HEK293 (cell line): ENCODE measurements around the gene P2RX2.

Experiments used
- HOXA7 ChIP-seq: sonication (generic); formaldehyde crosslinking; IDR thresholded peaks from 2 replicates; pipeline ENCODE4 v1.8.1; 2022; ENCODE audit warnings: missing genetic modification reagents, borderline replicate concordance
- HOXD13 ChIP-seq: sonication (generic); formaldehyde crosslinking; IDR thresholded peaks from 2 replicates; pipeline ENCODE4 v1.8.0; 2022; ENCODE audit warnings: missing genetic modification reagents, borderline replicate concordance
- KLF1 ChIP-seq: fragments of 450-650 bp; formaldehyde crosslinking; IDR thresholded peaks from 2 replicates; pipeline ENCODE4 v1.5.1; 2016; ENCODE audit warnings: missing biosample characterization, missing genetic modification characterization
- MEIS1 ChIP-seq: sonication (generic); formaldehyde crosslinking; IDR thresholded peaks from 2 replicates; pipeline ENCODE4 v1.8.1; 2022; ENCODE audit warnings: missing genetic modification reagents, mild to moderate bottlenecking, borderline replicate concordance
- OVOL3 ChIP-seq: fragments of 450-650 bp; formaldehyde crosslinking; IDR thresholded peaks from 2 replicates; pipeline ENCODE4 v1.5.1; 2016; ENCODE audit warnings: missing biosample characterization, missing genetic modification characterization
- PATZ1 ChIP-seq: fragments of 450-650 bp; formaldehyde crosslinking; IDR thresholded peaks from 2 replicates; pipeline ENCODE4 v1.5.1; 2016; ENCODE audit warnings: missing biosample characterization, missing genetic modification characterization
- PRDM1 ChIP-seq: fragments of 450-650 bp; formaldehyde crosslinking; IDR thresholded peaks from 2 replicates; pipeline ENCODE4; 2016; ENCODE audit warnings: missing biosample characterization, missing genetic modification characterization
- REST ChIP-seq: fragments of 450-650 bp; formaldehyde crosslinking; IDR thresholded peaks from 2 replicates; pipeline ENCODE4 v1.5.1; 2016; ENCODE audit warnings: missing biosample characterization, missing genetic modification characterization
- SCRT2 ChIP-seq: fragments of 450-650 bp; formaldehyde crosslinking; IDR thresholded peaks from 2 replicates; pipeline ENCODE4 v1.5.1; 2016; ENCODE audit warnings: missing biosample characterization, missing genetic modification characterization
- SP7 ChIP-seq: fragments of 450-650 bp; formaldehyde crosslinking; IDR thresholded peaks from 2 replicates; pipeline ENCODE4 v1.5.1; 2016; ENCODE audit warnings: missing biosample characterization, missing genetic modification characterization
- ZBTB7A ChIP-seq: fragments of 450-650 bp; formaldehyde crosslinking; IDR thresholded peaks from 2 replicates; pipeline ENCODE4 v1.5.1; 2016; ENCODE audit warnings: low read depth, missing biosample characterization, missing genetic modification characterization
- ZNF114 ChIP-seq: fragments of 450-650 bp; formaldehyde crosslinking; IDR thresholded peaks from 2 replicates; pipeline ENCODE4 v1.5.0; 2017; ENCODE audit warnings: missing biosample characterization, missing genetic modification characterization
- ZNF146 ChIP-seq: fragments of 450-650 bp; formaldehyde crosslinking; IDR thresholded peaks from 2 replicates; pipeline ENCODE4 v1.5.1; 2016; ENCODE audit warnings: missing biosample characterization, missing genetic modification characterization
- ZNF148 ChIP-seq: fragments of 450-650 bp; formaldehyde crosslinking; IDR thresholded peaks from 2 replicates; pipeline ENCODE4 v1.5.0; 2017; ENCODE audit warnings: missing biosample characterization, missing genetic modification characterization, borderline replicate concordance
- ZNF157 ChIP-seq: fragments of 450-650 bp; formaldehyde crosslinking; IDR thresholded peaks from 2 replicates; pipeline ENCODE4 v1.5.1; 2016; ENCODE audit warnings: missing biosample characterization, missing genetic modification characterization
- ZNF24 ChIP-seq: fragments of 450-650 bp; formaldehyde crosslinking; IDR thresholded peaks from 2 replicates; pipeline ENCODE4 v1.5.1; 2016; ENCODE audit warnings: missing biosample characterization, missing genetic modification characterization
- ZNF311 ChIP-seq: fragments of 450-650 bp; formaldehyde crosslinking; IDR thresholded peaks from 2 replicates; pipeline ENCODE4 v1.5.1; 2017; ENCODE audit warnings: missing biosample characterization, missing genetic modification characterization, borderline replicate concordance
- ZNF341 ChIP-seq: fragments of 450-650 bp; formaldehyde crosslinking; IDR thresholded peaks from 2 replicates; pipeline ENCODE4; 2016; ENCODE audit warnings: low read depth, missing biosample characterization, missing genetic modification characterization
- ZNF37A ChIP-seq: fragments of 450-650 bp; IDR thresholded peaks from 2 replicates; pipeline ENCODE4 v1.5.1; 2018; ENCODE audit warnings: missing biosample characterization, missing genetic modification characterization
- ZNF394 ChIP-seq: fragments of 450-650 bp; formaldehyde crosslinking; IDR thresholded peaks from 2 replicates; pipeline ENCODE4 v1.5.1; 2016; ENCODE audit warnings: missing biosample characterization, missing genetic modification characterization, mild to moderate bottlenecking, moderate library complexity, borderline replicate concordance
- ZNF510 ChIP-seq: fragments of 450-650 bp; formaldehyde crosslinking; IDR thresholded peaks from 2 replicates; pipeline ENCODE4 v1.5.1; 2018; ENCODE audit warnings: mild to moderate bottlenecking, missing genetic modification characterization, missing biosample characterization; ENCODE audit not compliant: insufficient replicate concordance
- ZNF513 ChIP-seq: fragments of 450-650 bp; IDR thresholded peaks from 2 replicates; pipeline ENCODE4 v1.5.1; 2018; ENCODE audit warnings: missing biosample characterization, missing genetic modification characterization
- ZNF585B ChIP-seq: fragments of 450-650 bp; formaldehyde crosslinking; IDR thresholded peaks from 2 replicates; pipeline ENCODE4 v1.5.1; 2016; ENCODE audit warnings: missing biosample characterization, missing genetic modification characterization
- ZNF610 ChIP-seq: fragments of 450-650 bp; formaldehyde crosslinking; IDR thresholded peaks from 2 replicates; pipeline ENCODE4 v1.5.1; 2016; ENCODE audit warnings: missing biosample characterization, missing genetic modification characterization, borderline replicate concordance
- ZNF621 ChIP-seq: fragments of 450-650 bp; formaldehyde crosslinking; IDR thresholded peaks from 2 replicates; pipeline ENCODE4 v1.5.1; 2017; ENCODE audit warnings: missing biosample characterization, missing genetic modification characterization
- ZNF692 ChIP-seq: fragments of 450-650 bp; formaldehyde crosslinking; IDR thresholded peaks from 2 replicates; pipeline ENCODE4 v1.5.1; 2016; ENCODE audit warnings: missing biosample characterization, missing genetic modification characterization
- ZNF785 ChIP-seq: fragments of 450-650 bp; formaldehyde crosslinking; IDR thresholded peaks from 2 replicates; pipeline ENCODE4 v1.5.1; 2016; ENCODE audit warnings: missing biosample characterization, missing genetic modification characterization
- ZNF830 ChIP-seq: fragments of 450-650 bp; IDR thresholded peaks from 2 replicates; pipeline ENCODE4 v1.5.0; 2018; ENCODE audit warnings: missing biosample characterization, missing genetic modification characterization, low read depth, mild to moderate bottlenecking, moderate library complexity

P2RX2 gene

GRCh38 chr12:132597333-132598316 lies 21.0 kb upstream of the P2RX2 start (continued):
- TF ChIP-seq ZNF157 (tag by site-specific recombination) = peak; percentile 61; the same call in 1 of the 2 replicates
- TF ChIP-seq KLF1 (tag by site-specific recombination) = peak; percentile 41; the same call in 1 of the 2 replicates
- TF ChIP-seq ZNF341 (tag by site-specific recombination) = no peak
- peak; percentile 87; the same call in 1 of the 2 replicates for TF ChIP-seq ZNF148 (tag by site-specific recombination)
- TF ChIP-seq OVOL3 (tag by site-specific recombination) = peak; percentile 66
- TF ChIP-seq MEIS1 (CRISPR knock-in tag) = no peak
- TF ChIP-seq ZNF610 = no peak; the same call in 1 of the 2 replicates
- no peak for TF ChIP-seq ZNF830 (tag by site-specific recombination)
- TF ChIP-seq ZBTB7A (tag by site-specific recombination) = peak; percentile 98
- TF ChIP-seq SP7 = peak; percentile 62
- no peak for TF ChIP-seq ZNF510 (tag by site-specific recombination)
- no peak for TF ChIP-seq ZNF37A (tag by site-specific recombination)
- TF ChIP-seq PATZ1 (tag by site-specific recombination) = peak; percentile 40; the same call in 1 of the 2 replicates
- no peak for TF ChIP-seq ZNF585B (tag by site-specific recombination)
- TF ChIP-seq ZNF114 (tag by site-specific recombination) = peak; percentile 96
- no peak for TF ChIP-seq SCRT2 (tag by site-specific recombination)
- TF ChIP-seq PRDM1 (tag by site-specific recombination) = no peak; the same call in 1 of the 2 replicates
- TF ChIP-seq ZNF146 (tag by site-specific recombination) = peak; percentile 47; the same call in 1 of the 2 replicates
- no peak for TF ChIP-seq HOXA7
- no peak for TF ChIP-seq HOXD13
- TF ChIP-seq ZNF311 = peak; percentile 96
- TF ChIP-seq ZNF24 (tag by site-specific recombination) = no peak
- TF ChIP-seq REST = peak; percentile 68; the same call in 1 of the 2 replicates
- no peak for TF ChIP-seq ZNF692 (tag by site-specific recombination)
- peak; percentile 69 for TF ChIP-seq ZNF785 (tag by site-specific recombination)
- TF ChIP-seq ZNF621 (tag by site-specific recombination) = peak; percentile 87; the same call in 1 of the 2 replicates
- TF ChIP-seq ZNF513 (tag by site-specific recombination) = no peak
- no peak for TF ChIP-seq ZNF394 (tag by site-specific recombination)
